ENCODE data around the gene ZNF407.

The ZNF407 gene

DNA sequence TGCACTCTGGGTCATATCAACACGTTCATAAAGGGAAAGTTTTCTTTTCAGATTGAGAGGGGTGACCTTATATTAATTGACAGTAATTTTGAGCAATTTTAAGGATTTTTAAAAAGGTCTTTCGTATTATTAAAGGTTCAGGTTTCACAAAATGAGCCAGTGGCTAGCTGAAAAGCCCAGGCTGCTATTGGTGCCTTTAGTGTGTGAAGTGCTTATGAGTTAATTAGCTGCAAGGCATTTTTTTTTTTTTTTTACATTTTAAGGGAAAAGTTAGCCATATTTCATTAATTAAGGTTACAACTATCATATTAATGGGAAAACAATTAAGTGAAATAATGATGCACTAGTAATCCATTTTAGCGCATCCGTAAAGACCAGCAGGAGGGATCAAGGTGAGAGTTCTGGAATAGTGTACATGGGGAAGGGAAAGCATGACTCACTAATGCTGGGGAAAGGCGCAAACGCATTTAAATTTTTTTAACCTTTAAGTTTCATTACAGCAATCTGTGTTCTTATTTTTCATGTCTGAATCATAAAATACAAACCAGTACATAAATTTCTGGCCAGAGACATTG, 200.0 kb downstream of the ZNF407 start:
- Histone ChIP-seq H3K27ac (no peak overlapping the region), H3K4me3 (no peak overlapping the region)
- no peak for DNase-seq (ENCODE audit: low spot score)
- TF ChIP-seq, protein P1, sequence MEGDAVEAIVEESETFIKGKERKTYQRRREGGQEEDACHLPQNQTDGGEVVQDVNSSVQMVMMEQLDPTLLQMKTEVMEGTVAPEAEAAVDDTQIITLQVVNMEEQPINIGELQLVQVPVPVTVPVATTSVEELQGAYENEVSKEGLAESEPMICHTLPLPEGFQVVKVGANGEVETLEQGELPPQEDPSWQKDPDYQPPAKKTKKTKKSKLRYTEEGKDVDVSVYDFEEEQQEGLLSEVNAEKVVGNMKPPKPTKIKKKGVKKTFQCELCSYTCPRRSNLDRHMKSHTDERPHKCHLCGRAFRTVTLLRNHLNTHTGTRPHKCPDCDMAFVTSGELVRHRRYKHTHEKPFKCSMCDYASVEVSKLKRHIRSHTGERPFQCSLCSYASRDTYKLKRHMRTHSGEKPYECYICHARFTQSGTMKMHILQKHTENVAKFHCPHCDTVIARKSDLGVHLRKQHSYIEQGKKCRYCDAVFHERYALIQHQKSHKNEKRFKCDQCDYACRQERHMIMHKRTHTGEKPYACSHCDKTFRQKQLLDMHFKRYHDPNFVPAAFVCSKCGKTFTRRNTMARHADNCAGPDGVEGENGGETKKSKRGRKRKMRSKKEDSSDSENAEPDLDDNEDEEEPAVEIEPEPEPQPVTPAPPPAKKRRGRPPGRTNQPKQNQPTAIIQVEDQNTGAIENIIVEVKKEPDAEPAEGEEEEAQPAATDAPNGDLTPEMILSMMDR (IDR thresholded peaks at IDR 0.05), result no peak

GRCh38 chr18:74799542-74799941, 201.9 kb downstream of the ZNF407 start:
- DNase-seq (ENCODE audit: low spot score), result no peak
- H3K4me3 ChIP-seq, result no peak overlapping the region
- H3K27ac ChIP-seq, result no peak overlapping the region
- TF ChIP-seq, protein P1 (IDR thresholded peaks at IDR 0.05), result no peak

DNA sequence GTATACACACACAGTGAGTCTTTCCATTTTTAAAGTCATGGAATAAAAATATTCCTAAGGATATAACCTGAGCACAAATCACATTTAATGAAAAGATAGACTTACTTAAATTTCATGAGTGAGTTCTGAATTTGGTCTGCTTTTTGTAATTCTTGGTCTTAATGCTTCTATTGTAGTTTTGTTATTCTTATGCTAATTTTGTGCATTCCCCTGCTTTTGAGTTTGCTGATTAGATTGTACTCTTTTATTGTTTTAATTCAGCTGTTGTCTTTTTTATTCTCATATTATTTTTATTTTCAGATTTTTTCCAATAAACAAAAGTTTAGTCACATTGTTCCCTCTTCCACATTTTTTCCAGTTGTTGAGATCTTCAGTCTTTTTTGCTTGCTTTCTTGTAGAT, 202.4 kb downstream of the ZNF407 start:
- no peak for DNase-seq (ENCODE audit: low spot score)
- Histone ChIP-seq H3K4me3 (no peak overlapping the region), H3K27ac (no peak overlapping the region)
- TF ChIP-seq, protein P1 (IDR thresholded peaks at IDR 0.05), result no peak

DNA sequence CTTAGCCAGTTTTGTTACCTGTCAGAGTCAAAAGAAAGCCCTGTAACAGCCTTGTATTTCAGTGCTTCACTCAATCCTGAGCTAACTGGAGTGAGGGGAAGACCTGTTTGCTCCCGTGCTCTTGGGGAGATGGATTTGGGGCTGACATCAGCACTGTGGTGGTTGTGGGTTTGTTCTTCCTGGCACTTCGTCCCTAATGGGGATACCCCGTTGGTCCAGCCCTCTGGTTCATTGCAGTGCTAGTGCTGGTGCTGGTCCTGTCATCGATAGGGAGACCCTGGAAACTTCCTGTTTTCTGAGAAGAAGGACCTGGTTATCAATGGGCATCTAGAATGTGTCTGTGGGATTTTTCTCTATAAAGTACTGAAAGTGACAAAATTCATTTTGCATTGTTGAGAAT, 205.4 kb downstream of the ZNF407 start:
- Histone ChIP-seq H3K27ac (no peak overlapping the region), H3K4me3 (no peak overlapping the region)
- TF ChIP-seq, protein P1 (IDR thresholded peaks at IDR 0.05), result no peak
- no peak for DNase-seq (ENCODE audit: low spot score)

- H3K27ac ChIP-seq, result no peak overlapping the region
- DNase-seq (ENCODE audit: low spot score), result no peak
- no peak overlapping the region for H3K4me3 ChIP-seq
- TF ChIP-seq, protein P1 (IDR thresholded peaks at IDR 0.05), result no peak
These were observed 206.1 kb downstream of the ZNF407 start for GRCh38 chr18:74803769-74804168.

GRCh38 chr18:74804677-74805076, 207.0 kb downstream of the ZNF407 start:
- DNase-seq (ENCODE audit: low spot score), result no peak
- Histone ChIP-seq H3K27ac (no peak overlapping the region), H3K4me3 (no peak overlapping the region)
- TF ChIP-seq, protein P1 (IDR thresholded peaks at IDR 0.05), result no peak

- DNase-seq (ENCODE audit: low spot score), result no peak
- Histone ChIP-seq H3K4me3 (no peak overlapping the region), H3K27ac (no peak overlapping the region)
- TF ChIP-seq, protein P1 (IDR thresholded peaks at IDR 0.05), result no peak
These were observed 208.4 kb downstream of the ZNF407 start for GRCh38 chr18:74806073-74806472.

All from coronary artery (tissue), 2 donors.